ENCODE results near the gene SNAP91.

DNA sequence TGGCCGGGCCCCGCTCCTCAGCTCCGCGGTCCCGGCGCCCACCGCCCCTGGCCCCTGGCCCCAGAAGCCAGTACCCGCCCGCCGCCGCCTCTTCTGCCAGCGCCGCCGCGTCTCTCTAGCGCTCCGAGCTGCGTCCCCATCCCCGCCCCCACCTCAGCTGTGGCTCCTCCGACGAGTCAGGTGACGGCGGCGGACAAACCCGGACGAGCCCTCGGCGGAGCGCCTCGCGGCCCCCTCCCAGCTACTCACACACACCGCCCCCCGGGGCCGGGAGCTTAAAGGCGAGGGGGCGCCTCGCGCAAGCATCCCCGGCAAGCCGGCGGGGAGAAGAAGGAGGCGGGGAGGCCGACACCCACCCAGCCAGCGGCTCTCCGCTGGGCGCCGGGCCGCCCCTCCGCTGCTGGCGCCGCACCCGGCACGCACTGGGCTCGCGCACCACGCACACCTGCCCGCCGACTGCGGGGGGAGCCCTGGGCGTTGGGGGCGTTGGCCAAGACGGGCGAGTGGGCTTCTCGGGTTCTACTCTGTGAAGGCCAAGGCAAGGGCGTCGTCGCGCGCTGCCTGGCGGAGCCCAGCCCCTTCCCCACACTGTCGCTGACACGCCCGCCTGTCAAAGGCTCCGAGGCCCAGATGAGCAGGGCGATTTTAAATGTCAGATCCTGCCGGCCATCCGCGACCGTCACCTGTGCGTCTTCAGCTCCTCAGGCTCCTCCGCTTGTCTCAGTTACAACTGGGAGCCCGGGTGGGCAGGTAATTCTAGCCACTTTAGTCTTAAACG is at the start of gene SNAP91:
- TF ChIP-seq SREBF2 (CRISPR knock-in tag; IDR thresholded peaks at IDR 0.05) (no peak), DPF2 (IDR thresholded peaks at IDR 0.05) (no peak), EP300 (IDR thresholded peaks at IDR 0.05; ENCODE audit: low read length) (no peak), NFE2L1 (tag; IDR thresholded peaks at IDR 0.05; ENCODE audit: borderline replicate concordance, low read depth) (no peak), CCNT2 (IDR thresholded peaks at IDR 0.05; ENCODE audit: borderline replicate concordance, extremely low read depth, insufficient read length, low read depth, low read length) (no peak)
- TF ChIP-seq, protein P1, sequence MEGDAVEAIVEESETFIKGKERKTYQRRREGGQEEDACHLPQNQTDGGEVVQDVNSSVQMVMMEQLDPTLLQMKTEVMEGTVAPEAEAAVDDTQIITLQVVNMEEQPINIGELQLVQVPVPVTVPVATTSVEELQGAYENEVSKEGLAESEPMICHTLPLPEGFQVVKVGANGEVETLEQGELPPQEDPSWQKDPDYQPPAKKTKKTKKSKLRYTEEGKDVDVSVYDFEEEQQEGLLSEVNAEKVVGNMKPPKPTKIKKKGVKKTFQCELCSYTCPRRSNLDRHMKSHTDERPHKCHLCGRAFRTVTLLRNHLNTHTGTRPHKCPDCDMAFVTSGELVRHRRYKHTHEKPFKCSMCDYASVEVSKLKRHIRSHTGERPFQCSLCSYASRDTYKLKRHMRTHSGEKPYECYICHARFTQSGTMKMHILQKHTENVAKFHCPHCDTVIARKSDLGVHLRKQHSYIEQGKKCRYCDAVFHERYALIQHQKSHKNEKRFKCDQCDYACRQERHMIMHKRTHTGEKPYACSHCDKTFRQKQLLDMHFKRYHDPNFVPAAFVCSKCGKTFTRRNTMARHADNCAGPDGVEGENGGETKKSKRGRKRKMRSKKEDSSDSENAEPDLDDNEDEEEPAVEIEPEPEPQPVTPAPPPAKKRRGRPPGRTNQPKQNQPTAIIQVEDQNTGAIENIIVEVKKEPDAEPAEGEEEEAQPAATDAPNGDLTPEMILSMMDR (IDR thresholded peaks at IDR 0.05 in 2 of 3, conservative IDR thresholded peaks at IDR 0.05 in 1 of 3; ENCODE audit: insufficient read depth in 2 of 3, low read depth in 1 of 3, low read length in 3 of 3): no peak
- TF ChIP-seq, protein P2, sequence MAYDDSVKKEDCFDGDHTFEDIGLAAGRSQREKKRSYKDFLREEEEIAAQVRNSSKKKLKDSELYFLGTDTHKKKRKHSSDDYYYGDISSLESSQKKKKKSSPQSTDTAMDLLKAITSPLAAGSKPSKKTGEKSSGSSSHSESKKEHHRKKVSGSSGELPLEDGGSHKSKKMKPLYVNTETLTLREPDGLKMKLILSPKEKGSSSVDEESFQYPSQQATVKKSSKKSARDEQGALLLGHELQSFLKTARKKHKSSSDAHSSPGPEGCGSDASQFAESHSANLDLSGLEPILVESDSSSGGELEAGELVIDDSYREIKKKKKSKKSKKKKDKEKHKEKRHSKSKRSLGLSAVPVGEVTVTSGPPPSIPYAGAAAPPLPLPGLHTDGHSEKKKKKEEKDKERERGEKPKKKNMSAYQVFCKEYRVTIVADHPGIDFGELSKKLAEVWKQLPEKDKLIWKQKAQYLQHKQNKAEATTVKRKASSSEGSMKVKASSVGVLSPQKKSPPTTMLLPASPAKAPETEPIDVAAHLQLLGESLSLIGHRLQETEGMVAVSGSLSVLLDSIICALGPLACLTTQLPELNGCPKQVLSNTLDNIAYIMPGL (CRISPR knock-in tag; IDR thresholded peaks at IDR 0.05): no peak

All from K562 (cell line).